Hypothalamus (tissue), 51 donors: ENCODE measurements around the gene PDE8A.
"Not testable (repeated sequence)": the region's sequence is repeated elsewhere in the genome, so short reads cannot be mapped to it uniquely, and the experiment has no call there.

ENCODE experiments used
- DNase-seq, 51 donors: peaks; one replicate each; lab custom pipeline; 2025; lab: John Stamatoyannopoulos, UW

The PDE8A gene

DNA sequence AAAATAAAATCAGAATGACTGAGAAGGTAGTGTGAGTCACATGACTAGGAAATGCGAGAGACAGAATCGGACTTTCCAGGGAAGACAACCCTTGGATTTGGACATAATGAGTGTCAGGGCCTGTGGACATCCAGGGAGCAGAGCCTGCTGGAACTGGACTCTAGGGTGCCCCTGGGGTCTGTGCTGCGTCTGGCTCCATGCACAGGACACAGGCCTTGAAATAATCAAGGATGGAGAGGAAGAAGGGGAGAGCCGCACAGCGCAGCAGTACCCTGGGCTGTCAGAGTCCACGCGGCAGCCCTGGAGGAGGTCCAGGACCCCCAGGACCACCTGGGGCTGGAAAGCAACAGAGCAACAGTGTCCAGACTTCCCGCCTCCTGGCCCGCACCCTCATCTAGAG is 173.7 kb downstream of the PDE8A start:
- DNase-seq = no peak

DNA sequence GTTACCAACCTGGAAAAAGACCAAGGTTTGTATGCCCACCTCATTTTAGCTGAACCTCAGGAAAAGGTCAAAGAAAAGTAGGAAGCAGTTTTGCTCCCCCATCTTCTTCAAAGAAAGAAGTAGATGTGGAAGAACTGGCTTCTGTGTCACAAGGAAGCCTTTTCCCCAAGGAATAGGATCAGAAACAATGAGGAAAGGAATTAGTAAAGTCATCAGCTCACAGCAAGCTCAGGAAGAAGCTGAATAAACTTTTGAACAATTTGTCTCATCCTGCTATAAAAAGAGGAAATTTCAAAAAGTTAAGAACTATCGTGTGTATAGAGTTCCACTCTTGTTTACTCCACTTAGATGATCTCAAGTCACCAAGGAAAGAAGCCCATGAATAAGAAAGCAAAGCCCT is 174.2 kb downstream of the PDE8A start:
- no peak for DNase-seq

DNA sequence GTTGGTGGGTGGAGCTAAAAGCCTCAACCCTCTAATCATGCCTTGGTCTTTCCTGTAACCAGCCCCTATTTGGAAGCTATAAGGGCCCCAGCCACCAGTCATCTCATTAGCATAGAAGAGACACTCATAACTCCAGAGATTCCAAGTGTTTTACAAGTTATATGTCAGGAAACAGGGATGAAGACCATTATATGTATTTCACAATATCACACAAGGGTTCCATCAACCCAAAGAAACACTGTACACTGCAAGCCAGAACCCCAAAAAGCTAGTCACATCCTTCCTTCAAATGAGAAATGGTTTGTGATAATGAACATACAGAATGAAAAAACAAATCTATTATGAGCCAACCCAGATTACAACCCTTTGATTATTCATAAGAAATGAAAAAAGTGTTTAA is 175.7 kb downstream of the PDE8A start:
- DNase-seq = no peak

DNA sequence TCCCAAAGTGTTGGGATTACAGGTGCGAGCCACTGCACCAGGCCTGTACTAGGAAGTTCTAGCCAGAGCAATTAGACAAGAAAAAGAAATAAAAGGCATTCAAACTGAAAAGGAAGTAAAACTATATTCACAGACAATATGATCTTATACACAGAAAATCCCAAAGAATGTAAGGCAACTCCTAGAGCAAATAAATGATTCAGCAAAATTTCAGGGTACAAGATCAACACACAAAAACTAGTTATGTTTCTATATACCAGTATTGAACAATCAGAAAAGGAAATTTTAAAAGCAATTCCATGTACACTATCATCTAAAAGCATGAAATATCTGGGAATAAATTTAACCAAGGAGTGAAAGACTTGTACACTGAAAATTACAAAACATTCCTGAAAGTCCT is 180.6 kb downstream of the PDE8A start:
- DNase-seq = no peak

DNA sequence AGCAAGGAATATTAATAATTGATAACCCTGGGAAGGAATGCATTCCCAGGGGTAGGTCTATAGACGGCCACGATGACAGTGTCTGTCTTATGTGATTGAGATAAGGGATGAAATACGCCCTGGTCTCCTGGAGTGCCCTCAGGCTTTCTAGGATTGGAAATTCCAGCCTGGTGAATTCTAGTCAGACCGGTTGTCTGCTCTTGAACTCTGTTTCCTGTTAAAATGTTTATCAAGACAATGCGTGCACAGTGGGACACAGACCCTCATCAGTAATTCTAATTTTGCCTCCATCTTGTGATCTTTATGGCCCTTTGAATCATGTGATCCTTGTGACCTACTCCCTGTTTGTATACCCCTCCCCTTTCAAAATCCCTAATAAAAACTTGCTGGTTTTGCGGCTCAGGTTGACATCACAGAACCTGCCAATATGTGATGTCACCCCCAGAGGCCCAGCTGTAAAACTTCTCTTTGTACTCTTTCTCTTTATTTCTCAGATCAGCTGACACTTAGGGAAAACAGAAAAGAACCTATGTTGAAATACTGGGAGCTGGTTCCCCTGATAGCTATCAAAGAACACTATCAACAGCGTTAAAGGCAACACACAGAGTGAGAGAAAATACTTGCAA is 183.3 kb downstream of the PDE8A start:
- DNase-seq = no peak

DNA sequence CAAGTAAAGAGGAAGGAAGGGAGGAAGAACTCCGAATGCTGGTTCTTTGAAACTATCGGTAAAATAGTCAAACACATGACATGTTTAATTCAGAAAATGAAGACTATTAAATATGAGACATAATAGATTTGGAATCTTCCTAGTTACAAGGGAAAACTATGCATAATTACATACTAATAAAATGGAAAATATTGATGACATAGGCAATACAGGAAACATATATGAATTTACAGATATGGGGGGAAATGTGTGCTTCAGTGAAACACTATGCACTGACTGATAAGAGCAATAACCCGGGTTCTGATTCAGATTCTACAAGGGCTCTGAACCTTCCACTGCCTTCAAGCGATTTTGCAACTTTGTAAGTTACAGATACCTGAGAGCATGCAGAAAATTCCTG is 185.9 kb downstream of the PDE8A start:
- no peak for DNase-seq

DNA sequence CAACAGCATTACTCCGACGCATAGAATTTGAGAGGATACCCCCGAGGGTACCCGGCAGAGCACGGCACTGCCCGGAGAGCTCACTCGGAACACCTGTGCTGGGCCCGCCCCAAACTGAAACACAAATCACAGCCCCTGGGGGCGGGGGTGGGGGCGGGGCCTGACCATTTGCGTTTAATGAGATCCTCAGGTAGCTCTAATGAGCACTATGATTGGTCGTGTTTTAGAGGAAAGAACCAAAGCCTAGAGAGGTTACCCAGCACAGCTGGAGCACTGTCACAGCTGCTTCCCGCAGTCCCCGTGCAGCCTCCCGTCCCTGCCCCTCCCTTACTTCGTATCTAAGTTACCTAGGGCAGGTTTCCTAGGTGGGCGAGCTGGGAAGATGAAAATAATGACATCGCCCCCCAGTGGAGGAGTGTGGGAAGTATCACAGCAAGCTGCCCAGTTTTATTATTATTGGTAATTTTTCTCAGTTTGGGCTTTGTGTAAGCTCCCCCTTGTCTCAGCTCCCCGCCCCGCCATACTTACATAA is 187.1 kb downstream of the PDE8A start:
- DNase-seq = peak in 3 of 51 donors; percentile 3 to 18 (median 7)

DNA sequence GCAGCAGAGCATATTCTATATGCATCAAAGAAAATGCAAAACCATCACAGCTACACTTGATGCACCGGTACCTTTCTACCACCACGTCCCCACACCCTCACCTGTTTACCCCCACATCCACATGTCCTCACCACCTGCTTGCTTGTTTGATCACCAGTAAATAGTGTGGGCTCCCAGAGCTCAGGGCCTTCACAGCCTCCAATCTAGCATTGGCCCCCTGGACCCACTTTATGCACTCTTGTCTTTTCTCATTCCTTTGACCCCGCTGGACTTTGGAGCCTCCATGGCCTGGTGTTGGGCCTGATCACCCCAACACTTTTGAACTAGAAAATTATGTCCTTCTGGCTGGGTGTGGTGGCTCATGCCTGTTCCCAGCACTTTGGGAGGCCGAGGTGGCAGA is 190.1 kb downstream of the PDE8A start:
- DNase-seq = no peak

DNA sequence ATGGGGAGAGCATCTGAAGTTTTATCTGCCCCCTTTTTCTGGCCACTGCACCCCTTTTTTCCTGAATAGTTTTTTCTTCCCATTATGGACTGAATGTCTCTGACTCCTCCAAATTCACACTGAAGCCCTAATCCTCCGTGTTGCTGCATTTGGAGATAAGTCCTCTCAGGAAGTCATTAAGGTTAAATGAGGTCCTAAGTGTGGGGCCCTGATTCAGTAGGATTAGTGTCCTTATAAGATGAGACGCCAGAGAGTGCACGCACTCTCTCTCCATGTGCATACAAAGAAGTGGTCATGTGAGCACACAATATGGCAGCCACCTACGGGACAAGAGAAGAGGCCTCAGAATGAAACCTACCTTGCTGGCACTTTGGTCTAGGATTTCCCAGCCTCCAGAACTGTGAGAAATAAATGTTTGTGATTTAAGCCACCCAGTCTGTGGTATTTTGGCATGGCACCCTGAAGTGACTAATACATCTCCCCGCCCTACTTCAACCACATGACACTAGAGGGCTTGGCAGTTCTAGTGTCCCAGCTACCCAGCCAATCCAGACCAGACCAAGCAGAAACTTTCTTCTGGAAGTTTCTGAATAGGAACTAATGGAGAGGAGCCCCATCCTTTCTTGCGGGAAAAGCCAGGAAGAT is 191.3 kb downstream of the PDE8A start:
- DNase-seq = no peak

DNA sequence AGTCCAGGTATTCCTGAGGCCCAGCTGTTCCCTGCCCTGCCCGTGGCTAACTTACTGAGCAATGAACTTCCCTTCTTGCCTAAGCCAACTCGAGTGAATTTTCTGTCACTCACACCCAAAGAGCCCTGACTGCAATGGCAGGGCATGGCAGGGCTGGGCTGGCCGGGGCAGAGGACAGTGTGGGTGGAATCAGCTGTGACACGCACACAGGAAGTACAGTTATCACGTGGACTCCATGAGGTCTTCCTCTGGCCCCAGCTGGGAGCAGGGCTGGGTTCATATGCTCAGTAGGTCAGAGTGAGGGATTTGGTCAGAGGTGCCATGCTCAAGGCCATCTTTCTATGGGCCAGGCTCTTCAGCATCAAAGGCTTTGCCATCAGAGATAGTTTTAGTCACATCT is 192.0 kb downstream of the PDE8A start:
- DNase-seq = not testable (repeated sequence)

DNA sequence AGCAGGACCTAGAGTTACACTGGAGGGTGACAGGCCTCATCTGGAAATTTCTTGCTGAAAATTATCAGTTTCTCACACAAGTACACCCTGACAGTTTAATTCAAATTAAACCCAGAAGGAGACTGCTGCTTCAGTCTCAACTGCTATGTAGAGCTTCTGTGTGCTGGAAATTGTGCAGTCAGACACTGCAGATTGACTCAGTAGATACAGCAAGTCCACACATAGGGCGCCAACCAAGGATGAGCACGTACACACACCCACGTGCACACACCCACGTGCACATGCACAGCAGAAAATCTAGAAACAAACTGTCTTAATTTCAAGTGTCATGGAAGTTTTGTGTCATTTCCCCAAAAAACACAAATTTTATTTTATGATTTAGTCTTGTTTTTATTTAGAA is 192.9 kb downstream of the PDE8A start:
- DNase-seq = peak in 1 of 51 donors; percentile 21

DNA sequence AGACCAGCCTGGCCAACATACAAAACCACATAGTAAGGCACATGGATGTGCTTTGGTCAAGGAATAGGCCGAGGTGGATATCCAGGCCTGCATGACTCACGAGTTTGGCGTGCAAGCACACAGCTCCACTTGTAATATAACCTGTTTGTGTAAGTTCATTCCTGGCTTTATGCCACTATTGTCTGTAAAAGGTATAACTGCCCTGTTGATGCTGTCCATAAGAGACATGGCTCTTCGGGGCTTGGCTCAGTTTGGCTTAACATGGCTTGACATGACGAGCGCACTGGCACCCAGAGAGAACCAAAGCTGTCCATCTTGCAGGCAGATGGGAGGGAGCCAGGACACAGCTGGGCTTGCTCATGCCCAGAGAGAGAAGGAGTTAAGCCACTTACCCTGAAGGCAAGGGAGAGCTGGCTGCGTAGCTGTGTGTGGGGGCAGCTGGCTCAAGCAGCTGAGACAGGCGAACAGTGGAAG is 195.4 kb downstream of the PDE8A start:
- peak in 3 of 51 donors; percentile 4 to 15 (median 6) for DNase-seq

DNA sequence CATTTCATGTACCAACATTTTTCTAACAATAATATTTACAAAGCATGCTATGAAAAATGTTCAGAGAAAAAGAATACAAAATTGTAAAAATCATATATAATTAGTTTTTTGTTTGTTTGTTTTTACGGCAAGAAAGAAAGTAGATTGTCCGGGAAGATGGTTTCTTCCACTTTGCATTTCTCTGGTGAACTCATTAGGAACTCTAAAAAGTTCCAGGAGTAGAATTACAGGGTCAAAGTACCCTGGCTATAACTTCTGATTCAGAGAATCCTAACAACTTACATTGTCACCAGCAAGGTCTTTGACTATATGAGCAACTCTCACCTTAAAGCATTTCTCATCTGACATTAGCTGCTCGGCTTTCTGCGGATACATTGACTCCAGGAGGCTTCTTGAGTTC is 196.7 kb downstream of the PDE8A start:
- DNase-seq = no peak

DNA sequence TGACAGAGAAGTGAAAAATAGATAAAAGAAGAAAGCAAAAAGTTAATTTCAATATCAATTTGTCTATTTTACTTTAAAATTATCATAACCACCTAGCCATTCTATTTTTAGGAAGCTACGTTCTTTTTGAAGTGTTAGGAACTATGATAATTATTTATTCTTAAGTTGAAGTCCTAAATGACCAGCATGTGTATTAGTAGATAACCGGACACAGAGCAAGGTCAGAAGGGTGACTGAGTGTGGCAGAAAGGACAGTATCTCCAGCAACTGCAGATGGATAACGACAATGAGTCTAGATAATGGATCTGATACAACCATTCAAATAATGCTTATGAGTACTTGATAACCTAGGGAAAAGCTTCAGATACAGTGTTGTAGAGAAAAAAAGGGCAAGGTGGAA is 198.0 kb downstream of the PDE8A start:
- DNase-seq = no peak

DNA sequence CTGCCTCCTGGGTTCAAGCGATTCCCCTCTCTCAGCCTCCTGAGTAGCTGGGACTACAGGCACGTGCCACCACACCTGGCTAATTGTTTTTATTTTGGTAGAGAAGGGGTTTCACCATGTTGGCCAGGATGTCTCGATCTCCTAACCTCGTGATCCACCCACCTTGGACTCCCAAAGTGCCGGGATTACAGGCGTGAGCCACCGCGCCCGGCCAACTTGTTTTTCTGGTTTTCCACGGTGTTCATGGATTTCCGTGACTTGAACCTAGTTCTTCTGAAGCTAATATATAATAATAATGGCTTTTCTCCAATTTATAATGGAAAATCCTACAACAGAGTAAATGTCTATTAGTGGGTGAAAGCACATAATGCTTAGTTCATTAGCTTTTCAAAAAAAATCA is 203.7 kb downstream of the PDE8A start:
- not testable (repeated sequence) for DNase-seq

DNA sequence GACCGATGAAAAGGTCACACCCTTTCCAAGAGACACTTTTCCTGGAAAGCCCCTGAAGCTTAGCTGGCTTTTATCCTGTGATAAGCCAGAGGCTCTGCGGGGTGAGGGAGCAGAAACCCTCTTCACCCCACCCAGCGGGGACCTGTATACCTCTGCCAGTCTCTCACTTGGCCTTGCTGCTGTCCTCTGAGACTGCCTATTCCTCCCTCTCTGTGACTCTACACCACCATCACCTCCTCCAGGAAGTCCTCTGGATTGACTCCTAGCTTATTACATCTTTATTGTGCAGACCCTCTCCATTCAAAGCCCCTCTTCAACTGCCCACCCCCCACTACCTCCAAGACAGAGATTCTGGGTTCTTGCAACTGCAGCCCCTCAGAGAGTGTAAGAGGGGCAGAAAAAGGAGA is 206.5 kb downstream of the PDE8A start:
- DNase-seq = not testable (repeated sequence)
